H7 (cell line): ENCODE measurements around the gene CDC42BPA. TPM values are rescaled to one million over a fixed set of nuclear protein-coding genes. Genes with fewer than 3 reads are reported as not detected.
"Not testable (repeated sequence)": the region's sequence is repeated elsewhere in the genome, so short reads cannot be mapped to it uniquely, and the experiment has no call there.

Experiments used
- DNase-seq: peaks from one replicate; pipeline ENCODE4 v3.0.0; 2012
- H3K27me3 ChIP-seq: 2 replicates; pipeline ENCODE4 v1.6.0; 2011; ENCODE audit warnings: mild to moderate bottlenecking, low read length; ENCODE audit not compliant: control insufficient read depth, insufficient read depth
- H3K36me3 ChIP-seq: replicated peaks from 2 replicates; pipeline ENCODE4 v1.5.1; 2011; ENCODE audit warnings: low read length; ENCODE audit not compliant: control insufficient read depth, insufficient read depth
- H3K4me3 ChIP-seq: 2 replicates; pipeline ENCODE4 v1.5.1; 2011; ENCODE audit warnings: low read depth, mild to moderate bottlenecking, control low read depth, low read length, moderate library complexity; ENCODE audit not compliant: insufficient read depth
- total RNA-seq: library from RNA; depleted of rRNA; stranded (reverse); fragments of >200 nt; shearing (Covaris generic); gene quantifications from 2 replicates; pipeline ENCODE4 v1.2.3, GENCODE V29; 2014

CDC42BPA gene
- total RNA-seq, 1 experiment from 2014 or later, result 26.1 TPM

DNA sequence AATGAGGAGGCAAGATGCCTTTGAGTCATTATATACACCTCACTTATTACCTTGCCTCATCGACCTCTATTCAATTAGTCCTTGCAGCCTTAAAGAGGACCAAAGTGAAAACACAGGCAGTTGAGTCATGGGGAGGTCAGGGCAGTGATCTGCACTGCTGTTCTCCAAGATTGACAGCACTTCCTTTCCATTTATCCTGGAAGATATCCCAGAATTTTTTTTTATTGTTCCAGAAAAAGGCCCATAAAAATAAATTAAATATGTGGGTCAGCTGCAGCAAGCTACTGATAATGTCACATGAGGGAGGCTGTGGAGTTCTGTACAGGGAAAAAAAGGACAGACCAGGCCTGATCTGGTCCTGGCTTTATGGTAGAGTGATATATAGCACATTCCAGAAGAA lies 33.2 kb upstream of the CDC42BPA start:
- DNase-seq, result no peak
- H3K4me3 ChIP-seq, result no peak overlapping the region
- no peaks in the 10 kb centered on the region for H3K36me3 ChIP-seq
- no peaks in the 10 kb centered on the region for H3K27me3 ChIP-seq

DNA sequence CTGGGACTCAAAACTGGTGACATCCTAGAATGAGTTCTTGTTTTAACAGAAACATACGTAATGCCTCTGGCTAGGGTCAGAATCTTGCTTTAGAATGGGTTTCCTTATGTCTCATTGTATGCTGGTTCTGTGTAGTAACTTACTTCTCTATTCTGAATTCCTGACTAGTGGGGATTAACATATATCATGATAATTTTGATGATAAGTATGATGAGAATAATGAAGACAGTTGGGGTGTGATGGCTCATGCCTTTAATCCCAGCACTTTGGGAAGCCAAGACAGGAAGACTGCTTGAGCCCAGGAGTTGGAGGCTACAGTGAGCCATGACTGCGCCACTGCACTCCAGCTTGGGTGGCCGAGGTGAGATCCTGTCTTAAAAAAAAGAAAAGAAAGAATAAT lies 31.7 kb upstream of the CDC42BPA start:
- H3K27me3 ChIP-seq, result no peaks in the 10 kb centered on the region
- H3K4me3 ChIP-seq, result no peak overlapping the region
- no peak for DNase-seq
- no peaks in the 10 kb centered on the region for H3K36me3 ChIP-seq

DNA sequence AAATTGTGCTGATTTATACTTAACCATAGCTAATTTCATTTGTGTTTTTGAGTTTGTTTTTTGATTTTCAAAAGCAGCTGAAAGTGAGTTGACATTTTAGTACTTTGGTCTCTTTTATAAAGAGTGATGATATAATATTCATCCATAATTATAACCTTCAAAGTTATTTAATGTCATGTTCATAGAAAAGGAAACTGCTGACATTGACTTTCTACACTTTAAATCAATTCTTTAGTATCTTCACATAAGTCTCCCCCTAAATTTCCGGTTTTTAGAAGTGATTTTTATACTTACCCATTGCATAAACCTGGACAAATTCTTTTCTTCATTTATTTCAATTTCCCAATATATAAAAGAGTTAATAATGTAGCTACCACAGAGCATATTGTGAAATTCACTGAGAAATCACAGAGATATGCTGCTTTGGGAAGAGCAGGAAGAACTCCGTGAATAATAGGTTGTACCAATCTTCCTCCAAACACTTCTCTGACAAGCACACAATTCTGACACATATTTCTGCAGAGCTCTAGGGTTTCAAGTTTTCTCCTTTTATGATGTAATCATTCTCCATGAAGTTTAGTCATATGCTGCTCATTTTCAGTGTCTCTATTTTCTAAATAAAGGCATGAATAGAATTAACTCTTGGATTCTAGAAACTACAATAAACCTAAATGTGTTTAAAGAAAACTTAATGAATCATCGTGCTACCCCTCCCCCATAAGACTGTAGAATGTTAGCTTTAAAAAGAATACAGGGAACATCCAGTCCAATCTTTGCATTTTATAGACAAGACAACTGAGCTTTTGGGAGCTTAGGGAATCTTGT lies 25.6 kb upstream of the CDC42BPA start:
- no peaks in the 10 kb centered on the region for H3K36me3 ChIP-seq
- H3K27me3 ChIP-seq, result no peaks in the 10 kb centered on the region
- no peak overlapping the region for H3K4me3 ChIP-seq
- DNase-seq, result no peak

DNA sequence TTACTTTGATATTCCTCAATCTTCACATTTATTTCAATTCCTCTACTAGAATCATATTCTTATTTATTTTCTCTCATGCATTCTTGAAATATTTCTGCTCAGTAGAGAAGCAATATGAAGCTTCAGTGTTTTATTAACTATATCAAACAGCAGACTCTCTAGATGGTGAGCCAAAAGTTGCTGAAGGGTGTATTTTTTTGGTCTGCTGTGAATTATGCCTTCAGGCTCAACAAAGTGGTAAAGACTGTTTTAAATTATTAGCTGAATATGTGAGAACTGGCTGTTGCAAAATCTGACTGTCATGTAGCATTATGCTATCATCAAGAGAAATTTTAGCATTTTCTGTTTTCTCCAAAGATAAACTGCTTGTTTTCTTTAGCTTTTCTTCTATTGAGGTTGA lies 24.9 kb upstream of the CDC42BPA start:
- DNase-seq, result no peak
- Histone ChIP-seq H3K27me3 (no peaks in the 10 kb centered on the region), H3K36me3 (no peaks in the 10 kb centered on the region), H3K4me3 (no peak overlapping the region)

DNA sequence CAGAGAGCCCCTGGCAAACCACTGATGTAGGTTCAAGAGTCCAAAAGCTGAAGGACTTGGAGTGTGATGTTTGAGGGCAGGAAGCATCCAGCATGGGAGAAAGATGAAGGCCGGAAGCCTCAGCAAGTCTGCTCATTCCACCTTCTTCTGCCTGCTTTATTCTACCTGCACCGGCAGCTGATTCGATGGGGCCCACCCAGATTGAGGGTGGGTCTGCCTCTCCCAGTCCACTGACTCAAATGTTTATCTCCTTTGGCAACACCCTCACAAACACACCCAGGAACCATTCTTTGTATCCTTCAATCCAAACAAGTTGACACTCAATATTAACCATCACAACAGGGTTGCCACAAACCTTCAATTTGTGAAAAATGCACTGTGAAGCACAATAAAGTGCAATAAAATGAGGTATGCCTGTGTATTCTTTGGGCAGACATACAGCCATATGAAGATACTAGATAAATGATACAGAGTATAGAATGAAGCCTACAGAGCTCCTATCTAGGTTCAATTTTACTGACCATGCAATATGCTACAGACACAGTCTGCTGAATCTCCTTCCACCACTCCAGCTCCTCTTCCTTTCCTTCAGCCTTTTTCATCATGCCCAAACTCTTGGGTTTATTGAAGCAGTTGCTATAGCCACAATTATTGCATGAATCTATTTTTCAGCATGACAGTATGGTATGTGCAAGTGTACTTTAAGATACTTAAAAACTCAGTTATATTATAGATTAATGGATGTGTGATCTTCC lies 24.0 kb upstream of the CDC42BPA start:
- Histone ChIP-seq H3K36me3 (no peaks in the 10 kb centered on the region), H3K4me3 (no peak overlapping the region), H3K27me3 (no peaks in the 10 kb centered on the region)
- no peak for DNase-seq

DNA sequence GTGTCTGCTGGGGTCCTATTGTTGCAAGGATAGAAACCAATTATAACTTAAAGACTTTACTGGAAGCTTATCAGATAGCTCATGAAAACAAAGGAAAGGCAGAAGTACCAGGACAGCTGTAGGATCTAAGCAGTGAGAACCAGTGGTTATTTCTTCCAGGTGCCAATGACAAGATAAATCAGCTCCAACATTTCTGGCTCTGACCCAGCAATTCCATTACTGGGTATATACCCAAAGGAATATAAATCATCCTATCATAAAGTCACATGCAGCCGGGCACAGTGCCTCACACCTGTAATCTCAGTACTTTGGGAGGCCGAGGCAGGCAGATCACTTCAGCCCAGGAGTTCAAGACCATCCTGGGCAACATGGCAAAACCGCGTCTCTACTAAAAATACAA lies 17.8 kb upstream of the CDC42BPA start:
- not testable (repeated sequence) for H3K4me3 ChIP-seq, H3K36me3 ChIP-seq, DNase-seq, H3K27me3 ChIP-seq

DNA sequence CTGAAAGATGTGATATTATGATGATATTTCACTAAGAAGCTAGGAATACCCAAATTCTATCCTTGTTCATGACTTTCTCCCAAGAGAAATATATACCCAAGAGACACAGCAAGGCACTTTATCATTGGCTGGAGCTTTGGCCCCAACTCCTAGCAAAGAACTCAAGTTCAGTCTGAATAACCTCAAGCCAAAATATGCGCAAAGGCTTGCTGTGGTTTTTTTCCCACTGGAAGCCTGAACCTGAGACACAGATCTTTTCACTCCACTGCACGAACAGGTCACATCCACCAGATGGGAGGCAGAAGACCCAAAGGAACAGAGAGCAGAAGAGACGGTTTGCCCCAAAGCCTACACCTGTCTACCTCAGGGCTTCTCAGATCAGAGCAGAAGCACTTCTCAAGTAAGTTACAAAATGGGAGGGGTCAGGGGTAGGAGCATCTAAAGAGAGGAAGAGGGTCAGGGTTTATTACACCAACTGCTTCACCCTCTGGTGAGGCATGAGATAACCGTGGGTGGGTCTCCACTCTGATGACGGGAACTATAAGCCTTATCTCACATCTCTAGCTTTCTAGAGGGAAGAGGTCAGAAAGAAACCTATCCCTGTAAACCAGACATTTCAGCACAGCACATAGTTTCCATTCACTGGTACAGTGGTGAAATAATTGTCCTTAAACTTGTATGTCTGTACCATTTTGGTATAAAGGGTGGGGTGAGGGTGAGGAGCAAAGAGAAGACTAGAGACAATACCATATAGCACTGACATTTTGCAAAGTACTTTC lies 17.1 kb upstream of the CDC42BPA start:
- H3K4me3 ChIP-seq, result no peak overlapping the region
- no peaks in the 10 kb centered on the region; the same call in 1 of the 2 replicates for H3K36me3 ChIP-seq
- no peak for DNase-seq
- no peaks in the 10 kb centered on the region for H3K27me3 ChIP-seq

DNA sequence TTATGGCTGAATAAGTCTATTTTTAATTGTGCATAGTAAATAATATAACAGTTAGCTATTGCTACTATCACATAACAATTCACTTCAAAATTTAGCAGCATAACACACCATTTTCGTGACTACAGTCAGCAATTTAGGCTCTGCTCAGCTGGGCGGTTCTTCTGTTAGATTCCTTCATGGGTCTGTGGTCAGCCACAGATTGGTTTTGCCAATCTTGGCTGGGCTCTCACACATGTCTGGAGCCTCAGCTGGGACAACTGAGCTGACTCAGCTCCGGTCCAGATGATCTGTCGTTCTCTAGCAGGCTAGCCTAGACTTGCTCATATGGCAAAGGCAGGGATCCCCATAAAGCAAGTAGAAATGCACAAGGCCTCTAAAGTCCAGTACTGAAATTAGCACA lies 15.1 kb upstream of the CDC42BPA start:
- Histone ChIP-seq H3K36me3 (no peaks in the 10 kb centered on the region; the same call in 1 of the 2 replicates), H3K4me3 (no peak overlapping the region), H3K27me3 (no peaks in the 10 kb centered on the region)
- DNase-seq, result no peak

DNA sequence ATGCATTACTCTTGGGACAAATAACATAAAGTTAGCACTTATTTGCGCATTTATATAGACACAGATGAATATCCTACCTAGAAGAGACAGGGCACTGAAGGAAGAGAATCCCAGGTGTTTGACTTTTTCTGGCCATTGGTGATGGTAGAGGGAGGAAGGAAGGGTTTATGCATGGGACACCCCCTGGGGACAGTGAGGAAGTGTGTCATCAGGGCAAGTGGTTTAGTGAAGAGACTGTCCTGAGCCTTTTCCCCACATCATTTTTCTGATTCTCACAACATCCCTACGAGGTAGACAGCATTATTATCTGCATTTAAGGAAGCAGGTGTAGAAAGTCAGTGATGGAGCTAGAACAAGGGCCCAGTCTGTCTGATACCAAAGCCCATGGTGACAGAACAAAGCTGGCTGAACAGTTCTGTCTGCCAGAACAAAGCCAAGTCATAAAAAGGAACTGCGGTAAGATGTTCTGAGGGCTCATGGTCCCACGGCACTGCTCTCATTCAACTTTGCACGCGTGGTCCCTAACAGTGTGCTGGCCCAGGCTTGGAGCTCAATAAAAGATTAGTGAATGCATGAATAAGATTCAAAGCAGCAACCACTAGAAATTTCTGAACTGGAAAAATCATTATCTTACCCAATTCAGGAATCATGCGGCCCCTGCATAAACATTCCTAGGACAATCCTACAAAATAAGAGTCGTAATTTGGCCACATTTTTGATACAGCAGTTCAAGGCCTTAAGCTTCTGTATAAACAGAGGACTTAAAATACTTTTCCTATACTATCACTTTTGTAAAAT lies 12.2 kb upstream of the CDC42BPA start:
- no peaks in the 10 kb centered on the region; the same call in 1 of the 2 replicates for H3K36me3 ChIP-seq
- DNase-seq, result no peak
- no peak overlapping the region for H3K4me3 ChIP-seq
- H3K27me3 ChIP-seq, result no peaks in the 10 kb centered on the region

DNA sequence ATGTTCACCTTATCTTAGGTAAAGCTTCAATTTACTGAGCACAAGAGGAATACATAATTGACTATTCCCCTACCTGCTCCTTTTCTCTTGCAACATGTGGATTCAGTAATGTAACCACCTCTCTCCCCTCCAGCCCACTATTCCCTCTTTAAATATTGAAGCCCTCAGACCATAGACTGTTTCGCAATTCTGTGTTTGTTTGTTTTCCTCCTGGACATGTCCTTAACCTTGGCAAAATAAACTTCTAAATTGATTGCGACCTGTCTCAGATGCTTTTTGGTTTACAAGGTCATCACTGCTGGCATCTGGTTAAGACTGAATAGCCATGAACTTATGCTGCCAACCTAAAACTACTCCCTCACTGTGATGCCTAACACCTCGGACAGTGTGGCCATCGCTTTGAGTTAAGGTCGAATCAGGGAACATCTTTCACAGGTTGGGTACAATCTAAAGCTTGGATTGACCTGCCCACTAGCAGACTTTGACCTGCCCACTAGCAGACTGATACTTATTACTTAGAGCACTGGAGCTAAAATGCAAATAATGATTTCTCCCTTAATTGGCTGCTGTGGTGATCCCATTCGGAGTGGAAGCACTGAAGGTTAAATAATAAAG lies 10.2 kb upstream of the CDC42BPA start:
- H3K27me3 ChIP-seq, result no peaks in the 10 kb centered on the region
- no peak overlapping the region for H3K4me3 ChIP-seq
- DNase-seq, result no peak
- no peaks in the 10 kb centered on the region; the same call in 1 of the 2 replicates for H3K36me3 ChIP-seq

DNA sequence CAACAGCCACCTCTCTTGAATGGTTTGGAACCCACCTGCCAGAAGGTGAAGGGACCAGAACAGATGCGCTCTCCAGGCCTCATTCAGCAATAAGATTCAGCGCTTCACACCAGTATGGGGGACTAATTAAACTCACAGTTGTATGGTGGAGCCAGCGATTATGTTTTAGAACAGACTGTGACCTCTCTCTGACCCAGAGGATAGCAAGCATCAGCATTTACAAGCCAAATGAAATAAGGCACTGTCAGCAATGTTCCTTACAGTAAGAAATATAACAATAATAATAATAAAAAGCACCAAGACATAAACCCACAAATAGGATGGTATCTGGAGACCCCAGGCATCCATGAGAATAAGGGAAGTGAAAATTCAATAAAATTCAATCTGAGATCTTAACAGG lies 6.9 kb upstream of the CDC42BPA start:
- Histone ChIP-seq H3K4me3 (no peak overlapping the region), H3K36me3 (no peaks in the 10 kb centered on the region), H3K27me3 (no peaks in the 10 kb centered on the region)
- DNase-seq, result no peak

DNA sequence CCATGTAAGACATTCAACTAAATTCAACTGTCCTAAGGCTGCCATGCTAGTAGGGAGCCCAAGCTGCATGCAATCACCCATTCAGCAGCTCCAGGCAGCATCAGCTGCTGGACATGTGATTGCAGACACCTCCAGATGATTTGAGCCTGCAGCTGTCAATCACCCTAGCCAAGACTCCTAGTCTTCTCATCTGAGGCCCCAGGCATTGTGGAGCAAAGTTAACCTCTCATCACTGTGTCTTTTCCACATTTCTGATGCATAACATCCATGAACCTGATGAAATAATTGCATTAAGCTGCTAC lies 5.6 kb upstream of the CDC42BPA start:
- DNase-seq, result no peak
- no peaks in the 10 kb centered on the region for H3K27me3 ChIP-seq
- H3K4me3 ChIP-seq, result no peak overlapping the region
- H3K36me3 ChIP-seq, result no peaks in the 10 kb centered on the region

DNA sequence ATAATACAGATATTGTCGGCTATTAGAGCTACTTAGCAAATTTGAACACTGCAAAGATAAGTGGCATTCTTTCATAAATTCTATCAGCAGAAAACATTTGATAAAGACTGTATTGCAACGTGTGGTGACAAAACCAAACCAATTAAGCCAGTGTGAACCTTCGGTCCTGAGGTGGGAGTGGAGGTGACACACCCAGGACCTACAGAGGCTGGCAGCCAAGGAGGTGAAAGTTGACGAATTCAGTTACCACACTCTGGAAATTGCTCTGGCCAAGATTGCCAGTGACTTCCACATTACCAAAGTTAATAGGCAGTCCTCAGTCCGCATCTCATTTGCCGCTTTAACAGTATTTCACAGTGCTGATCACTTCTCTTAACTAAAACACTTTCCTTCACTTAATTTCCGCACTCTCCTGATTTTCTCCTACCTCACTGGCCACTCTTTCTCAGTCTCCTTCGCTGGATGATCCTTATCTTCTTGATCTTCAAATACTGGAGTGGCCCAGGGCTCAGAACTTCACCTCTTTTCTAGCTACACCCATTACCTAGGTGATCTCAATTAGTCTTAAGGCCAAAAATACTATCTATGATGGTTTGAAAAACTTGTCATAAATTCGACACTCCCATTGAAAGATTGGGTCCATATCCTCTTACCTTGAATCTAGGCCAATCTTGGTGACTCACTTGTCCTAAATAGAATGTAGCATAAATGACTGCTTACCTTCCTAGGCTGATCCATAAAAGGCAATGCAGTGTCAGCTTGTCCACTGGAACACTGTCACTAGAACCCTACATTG lies 5.1 kb upstream of the CDC42BPA start:
- Histone ChIP-seq H3K4me3 (no peak overlapping the region), H3K36me3 (no peaks in the 10 kb centered on the region), H3K27me3 (no peaks in the 10 kb centered on the region)
- DNase-seq, result no peak
